H1 (cell line): Measurements from ENCODE around the gene PRR7. TPM values are rescaled to one million over a fixed set of nuclear protein-coding genes. Genes with fewer than 3 reads are reported as not detected.

ENCODE experiments used
- CHD7 ChIP-seq: fragments of 300-600 bp; sonication (generic); IDR thresholded peaks from 2 replicates; pipeline ENCODE4 v1.7.1; 2012; ENCODE audit warnings: low read length, moderate library complexity, mild to moderate bottlenecking, inconsistent platforms; ENCODE audit not compliant: insufficient replicate concordance
- NANOG ChIP-seq: IDR thresholded peaks from 2 replicates; pipeline ENCODE4 v1.6.1; 2011; ENCODE audit warnings: low read length, low read depth, mild to moderate bottlenecking, inconsistent platforms; ENCODE audit not compliant: insufficient read depth, poor library complexity, severe bottlenecking
- polyA plus RNA-seq, 7 experiments: library from polyadenylated mRNA; depleted of rRNA in 3 of 7; stranded (reverse) in 5 of 7; unstranded in 2 of 7; fragments of >200 nt in 5 of 7; fragments of 200-250 nt in 2 of 7; gene quantifications; 1 replicate in 5 of 7; 2 replicates in 1 of 7; 4 replicates in 1 of 7; pipeline versions ENCODE4 v1.2.1 to v1.2.3, GENCODE V29; 2011 to 2013; ENCODE audit warnings: missing spikeins in 2 of 7, mixed read lengths in 2 of 7
- total RNA-seq: library from RNA; stranded (reverse); fragmentation: NEBNext Ultra II Directional; extraction: Animal tissue kit (Norgen Biotek cat#: 25700); gene quantifications from 2 replicates; pipeline ENCODE4 v1.2.1, GENCODE V29; 2021

The PRR7 gene
- total and polyA plus RNA-seq, 2 of the 8 experiments (the other 6 are each of a cell fraction or from before 2014, with no cell fraction given), result 8.0 to 11.8 TPM

- TF ChIP-seq CHD7, result no peak
- TF ChIP-seq NANOG, result no peak
Measured at GRCh38 chr5:177442066-177442826, 4.4 kb upstream of the PRR7 start (continued).
